Activated CD4-positive, CD25-positive, alpha-beta regulatory T cell treated with anti-CD3 and anti-CD28 coated beads, Interleukin-2, amount 50 U/mL, for 72 hours (primary cell): ENCODE data around the gene LRR1.
"Not testable (repeated sequence)": the region's sequence is repeated elsewhere in the genome, so short reads cannot be mapped to it uniquely, and the experiment has no call there.

Experiments used
- DNase-seq: peaks from one replicate; pipeline ENCODE4 v3.0.0; 2021

The LRR1 gene

DNA sequence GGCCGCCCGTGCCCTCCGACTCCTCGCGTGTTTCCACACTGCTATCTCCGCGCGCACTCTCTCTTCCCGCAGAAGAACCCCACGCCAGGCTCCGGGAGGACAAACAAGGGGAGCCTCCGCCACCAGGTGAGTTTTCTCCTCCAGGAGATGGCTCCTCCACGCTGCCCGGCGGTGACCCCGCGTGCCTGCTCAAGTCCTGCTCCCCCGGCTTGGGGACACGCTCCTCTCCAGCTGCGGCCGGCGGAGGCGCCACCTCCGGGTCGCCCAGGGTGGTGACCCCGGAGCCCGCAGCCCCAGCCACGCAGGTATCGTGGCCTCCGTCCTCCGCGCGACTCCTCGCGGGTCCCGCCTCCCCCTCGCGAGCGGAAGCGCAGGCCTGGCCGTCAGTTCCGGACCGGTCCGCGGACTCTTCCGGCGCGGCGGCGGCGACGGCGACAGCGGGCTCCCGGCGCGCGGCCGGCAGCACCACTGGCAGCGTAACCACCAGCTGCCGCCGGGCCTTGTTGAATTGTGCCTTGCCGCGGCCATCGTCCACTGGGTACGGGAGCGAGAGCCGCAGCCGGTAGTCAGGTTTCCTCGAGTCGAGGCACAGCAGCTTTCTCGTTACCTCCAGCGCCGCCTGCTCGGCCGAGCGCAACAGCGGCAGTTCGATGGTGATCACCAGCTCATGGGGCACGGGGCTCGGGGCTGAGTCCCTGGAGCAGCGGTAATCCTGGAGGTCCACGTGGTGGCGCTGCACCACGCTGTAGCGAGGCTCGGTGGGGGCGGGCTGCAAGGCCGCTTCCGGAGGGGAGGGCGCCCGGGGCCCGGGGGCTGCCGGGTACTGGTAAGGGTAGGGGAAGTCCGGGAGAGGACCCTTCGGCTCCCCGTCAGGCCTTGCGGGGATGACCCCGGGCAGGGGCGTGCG lies 35.2 kb downstream of the LRR1 start:
- peak; percentile 94 for DNase-seq

DNA sequence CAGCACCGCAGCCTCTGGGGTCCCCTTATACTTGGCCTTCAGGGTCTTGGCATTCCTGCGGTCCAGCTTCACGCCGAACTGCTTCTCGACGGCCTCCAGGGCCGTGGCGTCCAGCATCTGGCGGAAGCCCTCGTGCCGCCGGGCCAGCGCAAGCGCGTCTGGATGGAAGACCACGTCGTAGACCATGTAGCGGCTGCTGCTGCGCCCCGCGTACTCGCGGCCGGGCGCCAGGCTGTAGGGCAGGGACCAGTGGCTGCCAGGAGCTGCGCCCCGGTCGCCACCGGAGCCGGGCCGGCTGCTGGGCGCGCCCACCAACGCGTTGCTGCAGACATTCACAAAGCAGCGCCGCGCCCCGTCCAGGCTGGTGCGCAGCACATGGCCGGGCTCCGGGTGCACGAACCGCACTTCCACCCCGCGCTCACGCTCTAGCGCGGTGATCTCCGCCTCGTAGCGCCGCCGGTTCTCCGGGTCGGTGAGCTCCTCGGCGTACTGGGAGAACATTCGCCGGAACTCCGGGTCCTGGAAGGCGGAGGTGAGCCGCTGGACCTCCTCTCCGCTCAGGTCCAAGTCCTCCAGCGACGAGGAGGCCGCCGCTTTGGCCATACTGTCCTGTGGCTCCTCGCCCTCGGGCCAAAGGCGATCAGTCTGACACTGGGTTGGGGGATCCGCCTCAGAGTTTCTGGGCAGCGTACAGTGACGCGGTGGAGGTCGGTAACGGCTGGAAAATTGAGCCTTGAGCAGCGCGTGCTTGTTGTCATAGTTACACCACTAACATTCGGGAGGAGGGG lies 36.0 kb downstream of the LRR1 start, which contains the start of gene DNAAF2:
TSS of gene DNAAF2 (minus strand) at position 698 of the 788 bp plus-strand sequence. CDS start at position 603, 95 bp downstream.
- DNase-seq, result peak; percentile 65

DNA sequence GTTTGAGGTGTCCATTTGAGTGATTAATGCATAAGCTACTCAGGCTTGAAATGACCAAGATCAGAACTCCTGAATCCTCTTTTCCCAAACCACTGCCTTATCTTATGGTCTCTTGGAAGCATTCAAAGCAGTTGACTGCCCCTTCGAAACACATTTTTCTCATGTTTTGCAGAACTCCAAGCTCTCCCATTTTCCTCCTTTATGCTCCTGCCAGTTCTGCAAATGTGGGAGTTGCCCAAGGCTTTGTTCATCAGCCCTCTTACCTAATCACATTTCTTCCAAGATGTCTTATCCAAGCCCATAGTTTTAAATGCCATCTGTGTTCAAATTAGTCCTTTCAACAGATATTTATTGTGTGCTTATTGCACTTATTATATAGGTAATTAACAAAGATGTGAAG lies 38.1 kb downstream of the LRR1 start:
- no peak for DNase-seq

DNA sequence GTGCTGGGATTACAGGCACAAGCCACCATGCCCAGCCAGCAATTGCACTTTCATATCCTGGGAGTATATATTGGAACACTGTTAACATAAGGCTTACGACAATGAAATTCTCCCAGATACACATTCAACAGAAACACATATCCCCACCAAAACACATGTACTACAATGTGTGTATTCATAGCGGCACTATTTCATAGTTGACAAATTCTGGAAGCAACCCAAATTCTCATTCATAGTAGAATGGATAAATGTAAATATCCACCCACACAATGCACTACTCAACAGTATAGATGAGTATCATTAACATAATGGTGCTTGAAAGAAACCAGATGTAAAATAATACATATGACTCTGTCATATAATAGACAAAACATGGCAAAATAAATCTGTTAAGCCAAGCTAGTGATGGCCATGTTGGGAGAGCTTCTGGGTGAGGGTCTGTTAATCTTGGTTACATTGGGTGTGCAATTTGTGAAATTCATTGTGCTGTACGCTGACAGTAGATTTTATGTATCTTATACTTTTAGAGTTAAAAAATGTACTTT lies 38.9 kb downstream of the LRR1 start:
- no peak for DNase-seq

DNA sequence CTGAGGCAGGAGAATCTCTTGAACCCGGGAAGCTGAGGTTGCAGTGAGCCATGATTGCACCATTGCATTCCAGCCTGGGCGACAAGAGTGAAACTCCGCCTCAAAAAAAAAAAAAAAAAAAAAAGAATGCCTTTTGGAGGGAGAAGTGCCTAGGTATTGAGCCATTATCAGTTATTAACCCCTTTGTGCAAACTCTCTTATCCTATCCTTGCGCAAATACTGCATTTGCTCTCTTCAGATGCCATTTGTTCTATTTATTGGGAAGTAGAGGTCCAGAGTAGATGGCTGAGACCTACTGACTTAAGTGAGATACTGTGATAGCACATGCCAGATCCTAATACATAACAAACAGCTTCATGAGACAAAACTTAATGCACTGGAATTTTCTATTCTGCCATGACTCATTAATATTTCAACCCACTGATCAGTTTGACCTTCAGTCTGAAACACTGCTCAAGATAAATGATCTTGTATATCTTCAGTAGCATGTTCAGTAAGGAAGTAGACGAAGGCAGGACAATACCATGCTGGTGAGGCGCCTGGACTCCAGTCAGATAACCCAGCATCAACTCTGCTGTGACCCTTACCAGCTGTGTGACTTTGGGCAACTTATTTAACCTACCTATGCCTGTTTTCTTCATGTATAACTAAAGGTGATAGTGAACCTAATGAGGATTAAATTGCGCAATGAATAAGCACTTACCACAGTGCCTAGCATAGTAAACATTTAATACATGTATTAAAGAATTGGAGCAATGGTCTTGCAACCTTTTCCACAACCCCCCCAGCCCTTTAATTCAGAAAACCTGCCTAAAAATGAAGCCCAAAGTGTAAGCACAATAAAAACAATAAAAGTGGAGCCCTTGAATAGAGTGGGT lies 42.0 kb downstream of the LRR1 start:
- no peak for DNase-seq

DNA sequence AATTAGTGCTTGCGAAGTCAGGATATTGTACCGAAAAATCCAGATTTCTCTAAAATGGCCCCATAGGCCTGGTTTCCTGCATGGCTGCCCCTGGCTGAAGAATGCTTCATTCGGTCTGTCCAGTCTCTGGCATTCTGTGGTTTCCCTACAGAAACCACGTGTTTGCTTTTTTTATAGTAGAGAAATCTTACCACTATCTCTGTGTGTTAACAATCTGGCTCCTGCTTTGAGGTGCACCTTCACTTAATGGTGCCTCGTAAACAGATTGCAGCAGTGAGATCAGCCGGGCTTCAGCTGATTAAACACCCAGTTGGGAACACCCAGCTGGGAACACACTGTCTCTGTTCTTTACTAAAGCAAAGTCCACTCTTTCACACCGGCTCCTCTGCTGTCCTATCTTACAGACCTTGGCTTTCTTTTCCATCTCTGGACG lies 43.0 kb downstream of the LRR1 start:
- no peak for DNase-seq

DNA sequence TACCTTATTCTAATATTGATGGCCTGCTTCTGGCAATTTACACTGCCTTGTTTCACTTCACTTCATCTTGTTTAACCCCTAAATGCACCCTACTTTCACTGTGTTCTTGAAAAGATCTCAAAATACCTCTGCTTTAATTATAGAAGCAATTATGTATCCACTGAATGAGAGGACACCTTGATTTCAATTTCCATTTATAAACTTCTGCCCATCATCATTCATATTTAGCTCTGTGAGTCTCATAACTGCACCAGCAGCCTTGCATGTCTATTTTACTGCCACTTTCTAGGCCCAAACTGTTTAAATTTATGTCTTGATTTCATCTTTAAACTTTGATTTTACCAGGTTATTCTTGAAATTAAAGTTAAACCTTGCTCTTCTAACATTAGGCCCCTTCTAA lies 43.4 kb downstream of the LRR1 start:
- no peak for DNase-seq

DNA sequence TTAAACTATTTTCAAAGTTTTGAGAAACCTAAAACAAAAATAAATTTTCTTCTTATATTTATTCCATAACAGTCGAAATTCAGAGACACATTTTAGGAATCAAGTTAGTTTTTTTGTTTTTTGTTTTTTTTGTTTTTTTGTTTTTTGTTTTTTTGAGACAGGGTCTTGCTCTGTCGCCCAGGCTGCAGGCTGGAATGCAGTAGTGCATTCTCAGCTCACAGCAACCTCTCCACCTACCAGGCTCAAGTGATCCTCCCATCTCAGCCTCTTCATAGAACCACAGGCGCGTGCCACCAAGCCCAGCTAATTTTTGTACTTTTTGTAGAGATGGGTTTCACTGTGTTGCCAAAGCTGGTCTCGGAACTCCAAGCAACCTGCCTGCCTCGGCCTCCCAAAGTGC lies 54.8 kb downstream of the LRR1 start:
- no peak for DNase-seq

DNA sequence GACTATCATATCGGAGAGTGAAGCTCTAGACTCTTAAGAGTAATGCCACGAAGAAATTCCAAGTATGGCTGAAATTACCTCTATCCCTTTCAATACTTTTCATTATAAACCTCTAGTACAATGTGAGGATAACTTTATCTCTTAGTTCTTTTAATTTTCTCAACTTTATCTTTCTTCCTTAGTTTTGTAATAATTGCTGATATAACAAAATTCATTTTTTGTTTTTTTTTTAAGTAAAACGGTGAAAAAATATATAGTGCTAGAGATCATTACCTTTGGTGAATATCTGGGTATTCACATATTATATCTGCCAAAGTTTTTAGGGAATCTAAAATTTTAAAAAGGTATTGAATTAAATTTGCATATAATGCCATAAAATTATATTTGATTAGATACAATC lies 55.8 kb downstream of the LRR1 start:
- no peak for DNase-seq

DNA sequence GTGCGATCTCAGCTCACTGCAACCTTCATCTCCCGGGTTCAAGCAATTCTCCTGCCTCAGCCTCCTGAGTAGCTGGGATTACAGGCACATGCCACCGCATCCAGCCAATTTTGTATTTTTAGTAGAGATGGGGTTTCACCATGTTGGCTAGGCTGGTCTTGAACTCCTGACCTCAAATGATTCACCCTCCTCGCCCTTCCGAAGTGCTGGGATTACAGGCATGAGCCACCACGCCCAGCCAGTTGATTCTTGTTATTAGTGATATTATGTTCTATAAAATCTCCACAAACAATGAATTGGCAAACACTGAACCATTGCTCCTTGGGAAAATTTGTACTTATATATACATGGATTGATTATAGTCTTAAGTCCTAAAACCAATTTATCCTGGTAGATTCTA lies 58.8 kb downstream of the LRR1 start:
- DNase-seq, result not testable (repeated sequence)

DNA sequence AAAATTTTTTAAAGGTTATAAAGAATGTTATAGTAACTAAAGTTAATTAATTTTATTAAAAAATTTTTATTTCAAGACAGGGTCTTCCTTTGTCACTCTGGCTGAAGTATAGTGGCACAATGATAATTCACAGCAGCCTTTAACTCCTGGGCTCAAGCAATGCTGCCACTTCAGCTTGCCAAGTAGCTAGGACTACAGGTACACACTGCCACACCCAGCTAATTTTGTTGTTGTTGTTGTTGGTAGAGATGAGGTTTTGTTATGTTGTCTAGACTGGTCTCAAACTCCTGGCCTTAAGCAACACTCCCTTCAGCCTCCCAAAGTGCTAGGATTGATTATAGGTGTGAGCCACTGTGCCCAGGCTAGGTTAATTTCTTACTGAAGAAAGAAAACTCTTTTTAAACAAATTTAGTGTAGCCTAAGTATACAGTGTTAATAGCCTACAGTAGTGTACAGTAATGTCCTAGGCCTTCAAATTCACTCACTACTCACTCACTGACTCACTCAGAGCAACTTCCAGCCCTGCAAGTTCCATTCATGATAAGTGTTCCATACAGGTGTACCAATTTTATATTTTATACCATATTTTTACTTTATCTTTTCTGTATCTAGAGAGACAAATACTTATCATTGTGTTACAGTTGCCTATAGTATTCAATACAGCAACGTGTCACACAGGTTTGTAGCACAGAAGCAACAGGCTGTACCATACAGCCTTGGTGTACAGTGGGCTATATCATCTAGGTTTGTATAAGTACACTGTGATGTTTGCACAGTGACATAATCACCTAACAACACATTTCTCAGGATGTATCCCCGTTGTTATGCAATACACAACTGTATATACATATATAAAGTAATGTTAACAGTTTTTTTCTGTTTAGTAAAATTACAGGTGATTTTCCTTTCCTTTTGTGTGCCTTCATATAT lies 61.1 kb downstream of the LRR1 start:
- no peak for DNase-seq
